ENCODE measurements around the gene COTL1. TPM values are rescaled to one million over a fixed set of nuclear protein-coding genes. Genes with fewer than 3 reads are reported as not detected.

Gene COTL1
- total and polyA plus RNA-seq, 9 of the 15 experiments (the other 6 are each of a cell fraction or from before 2014, with no cell fraction given), result 27.7 to 185 (median 72.5) TPM

DNA sequence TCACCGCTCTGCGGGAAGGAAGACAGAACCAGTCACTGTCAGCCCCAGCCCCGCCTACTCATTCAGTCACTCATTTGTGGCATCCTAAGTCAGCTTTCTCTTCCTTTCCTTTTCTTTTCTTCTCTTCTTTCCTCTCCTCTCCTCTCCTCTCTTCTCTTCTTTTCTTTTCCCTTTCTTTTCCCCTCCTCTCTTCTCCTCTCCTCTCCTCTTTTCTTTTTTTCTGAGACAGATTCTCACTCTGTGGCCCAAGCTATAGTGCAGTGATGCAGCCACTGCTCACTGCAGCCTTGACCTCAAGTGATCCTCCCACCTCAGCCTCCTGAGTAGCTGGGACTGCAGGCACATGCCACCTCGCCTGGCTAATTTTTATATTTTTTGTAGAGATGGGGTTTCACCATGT is 19.8 kb upstream of the COTL1 start:
- no peaks in the 10 kb centered on the region for H4K20me1 ChIP-seq (replicated peaks; ENCODE audit: control insufficient read depth, insufficient read depth, low read length)
- H3K9ac ChIP-seq (ENCODE audit: insufficient read depth in 1 of 2, low read depth in 2 of 2, low read length in 2 of 2), result no peak overlapping the region
- BruUV-seq (replicated peaks), result no TSS peak
- H3K27me3 ChIP-seq (ENCODE audit: control insufficient read depth in 2 of 2, insufficient read depth in 2 of 2, low read length in 2 of 2), result peaks cover 0 to 7% of the 10 kb centered on the region in 2 experiments; a peak in 1 of 5 replicates
- no peak overlapping the region for H3K27ac ChIP-seq (ENCODE audit: extremely low read depth, low read depth, low read length)
- no peak overlapping the region for H2AFZ ChIP-seq (ENCODE audit: low read depth, low read length)
- in situ Hi-C loops (cut with MboI), result no loop called here
- no peaks in the 10 kb centered on the region for H3K79me2 ChIP-seq (ENCODE audit: control insufficient read depth, insufficient read depth, low read length)
- H3K36me3 ChIP-seq (ENCODE audit: control insufficient read depth, insufficient read depth, low read length), result no peaks in the 10 kb centered on the region
- 12% methylated on average over 3 of the region's 4 CpGs for WGBS (ENCODE audit: insufficient coverage, low coverage, missing lambda C conversion rate)
- no peak overlapping the region for H3K4me3 ChIP-seq
- H3K9me1 ChIP-seq (ENCODE audit: control insufficient read depth, insufficient read depth, low read length), result no peaks in the 10 kb centered on the region
- DNase-seq (ENCODE audit: extremely low read depth in 1 of 4, low spot score in 3 of 4) (no peak), FAIRE-seq (no peak), ATAC-seq (no peak)
- H3K4me2 ChIP-seq (ENCODE audit: insufficient read depth, low read length), result no peak overlapping the region
- no peaks in the 10 kb centered on the region for H3K9me3 ChIP-seq (replicated peaks; ENCODE audit: control insufficient read depth, insufficient read depth, low read depth, low read length)
- peaks cover 6 to 11% of the 10 kb centered on the region in 2 experiments; a peak in 4 of 5 replicates for H3K4me1 ChIP-seq (replicated peaks in 1 of 2; ENCODE audit: control insufficient read depth in 2 of 2, insufficient read depth in 2 of 2, low read length in 2 of 2)
- intact Hi-C loops (cut with micrococcal nuclease), result no loop called here
- TF ChIP-seq EGR1 (conservative IDR thresholded peaks at IDR 0.05) (peak; percentile 22; the same call in 1 of the 2 replicates), POLR2G (IDR thresholded peaks at IDR 0.05; ENCODE audit: low read depth, low read length) (no peak), SMARCA5 (IDR thresholded peaks at IDR 0.05) (no peak)
- TF ChIP-seq, protein P1, sequence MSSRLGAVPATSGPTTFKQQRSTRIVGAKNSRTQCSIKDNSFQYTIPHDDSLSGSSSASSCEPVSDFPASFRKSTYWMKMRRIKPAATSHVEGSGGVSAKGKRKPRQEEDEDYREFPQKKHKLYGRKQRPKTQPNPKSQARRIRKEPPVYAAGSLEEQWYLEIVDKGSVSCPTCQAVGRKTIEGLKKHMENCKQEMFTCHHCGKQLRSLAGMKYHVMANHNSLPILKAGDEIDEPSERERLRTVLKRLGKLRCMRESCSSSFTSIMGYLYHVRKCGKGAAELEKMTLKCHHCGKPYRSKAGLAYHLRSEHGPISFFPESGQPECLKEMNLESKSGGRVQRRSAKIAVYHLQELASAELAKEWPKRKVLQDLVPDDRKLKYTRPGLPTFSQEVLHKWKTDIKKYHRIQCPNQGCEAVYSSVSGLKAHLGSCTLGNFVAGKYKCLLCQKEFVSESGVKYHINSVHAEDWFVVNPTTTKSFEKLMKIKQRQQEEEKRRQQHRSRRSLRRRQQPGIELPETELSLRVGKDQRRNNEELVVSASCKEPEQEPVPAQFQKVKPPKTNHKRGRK (tag; IDR thresholded peaks at IDR 0.05), result peak; percentile 60; the same call in 1 of the 2 replicates
- TF ChIP-seq, protein P2, sequence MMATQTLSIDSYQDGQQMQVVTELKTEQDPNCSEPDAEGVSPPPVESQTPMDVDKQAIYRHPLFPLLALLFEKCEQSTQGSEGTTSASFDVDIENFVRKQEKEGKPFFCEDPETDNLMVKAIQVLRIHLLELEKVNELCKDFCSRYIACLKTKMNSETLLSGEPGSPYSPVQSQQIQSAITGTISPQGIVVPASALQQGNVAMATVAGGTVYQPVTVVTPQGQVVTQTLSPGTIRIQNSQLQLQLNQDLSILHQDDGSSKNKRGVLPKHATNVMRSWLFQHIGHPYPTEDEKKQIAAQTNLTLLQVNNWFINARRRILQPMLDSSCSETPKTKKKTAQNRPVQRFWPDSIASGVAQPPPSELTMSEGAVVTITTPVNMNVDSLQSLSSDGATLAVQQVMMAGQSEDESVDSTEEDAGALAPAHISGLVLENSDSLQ (IDR thresholded peaks at IDR 0.05), result no peak
- ChIA-PET CTCF (ENCODE audit: low intra/inter-chr PET ratio) (no interaction called here), POLR2A (interaction anchor here (0.6 to 1.7 kb wide), 5 partner anchors 9 to 448 kb away, joined by 3 to 8 read pairs (median 3); no protein-coding TSS in a partner anchor)

Data from K562 (cell line).